Mesendoderm (in vitro differentiated cells): ENCODE data around the gene CCRL2.

Experiments
- DNase-seq: peaks from one replicate; pipeline ENCODE4 v3.0.0; 2013
- H2AK5ac ChIP-seq: 2 replicates; pipeline ENCODE4 v1.6.1; 2013; ENCODE audit warnings: low read length, inconsistent platforms
- H2BK120ac ChIP-seq: 2 replicates; pipeline ENCODE4 v1.6.1; 2013; ENCODE audit warnings: low read depth, mild to moderate bottlenecking, low read length, moderate library complexity, mixed read lengths
- H2BK15ac ChIP-seq: replicated peaks from 2 replicates; pipeline ENCODE4 v1.6.1; 2013; ENCODE audit warnings: low read depth, mild to moderate bottlenecking, moderate library complexity
- H2BK5ac ChIP-seq: 2 replicates; pipeline ENCODE4 v1.6.1; 2013; ENCODE audit warnings: low read length, inconsistent platforms
- H3K18ac ChIP-seq: 2 replicates; pipeline ENCODE4 v1.6.1; 2013; ENCODE audit warnings: mild to moderate bottlenecking, low read length, mixed read lengths
- H3K23ac ChIP-seq: one replicate; pipeline ENCODE4 v1.6.1; 2013; ENCODE audit warnings: low read length
- H3K27ac ChIP-seq: 2 replicates; pipeline ENCODE4 v1.5.1; 2013; ENCODE audit warnings: low read depth, mild to moderate bottlenecking, inconsistent platforms, low read length, moderate library complexity
- H3K27me3 ChIP-seq: 2 replicates; pipeline ENCODE4 v1.6.1; 2013; ENCODE audit warnings: low read length, control low read depth, mild to moderate bottlenecking, inconsistent platforms; ENCODE audit not compliant: insufficient read depth, poor library complexity
- H3K36me3 ChIP-seq: 2 replicates; pipeline ENCODE4 v1.6.1; 2013; ENCODE audit warnings: low read length, inconsistent platforms; ENCODE audit not compliant: control insufficient read depth, insufficient read depth
- H3K4ac ChIP-seq: one replicate; pipeline ENCODE4 v1.6.1; 2013; ENCODE audit warnings: low read depth, mild to moderate bottlenecking, low read length, moderate library complexity
- H3K4me1 ChIP-seq: 2 replicates; pipeline ENCODE4 v1.6.1; 2013; ENCODE audit warnings: low read depth, low read length, inconsistent platforms; ENCODE audit not compliant: control insufficient read depth
- H3K4me2 ChIP-seq: 2 replicates; pipeline ENCODE4 v1.6.1; 2013; ENCODE audit warnings: low read length
- H3K4me3 ChIP-seq: 2 replicates; pipeline ENCODE4 v1.5.1; 2013; ENCODE audit warnings: mild to moderate bottlenecking, low read length
- H3K56ac ChIP-seq: one replicate; pipeline ENCODE4 v1.6.1; 2013; ENCODE audit warnings: low read length
- H3K79me1 ChIP-seq: 2 replicates; pipeline ENCODE4 v1.6.1; 2013; ENCODE audit warnings: low read length, inconsistent platforms
- H3K79me2 ChIP-seq: 2 replicates; pipeline ENCODE4 v1.6.1; 2013; ENCODE audit warnings: mild to moderate bottlenecking, low read length; ENCODE audit not compliant: control insufficient read depth, insufficient read depth
- H3K9ac ChIP-seq: 2 replicates; pipeline ENCODE4 v1.6.1; 2013; ENCODE audit warnings: low read length, inconsistent platforms
- H4K5ac ChIP-seq: one replicate; pipeline ENCODE4 v1.6.1; 2013; ENCODE audit warnings: low read length
- H4K8ac ChIP-seq: one replicate; pipeline ENCODE4 v1.6.1; 2013; ENCODE audit warnings: low read depth, mild to moderate bottlenecking, control low read depth, low read length, moderate library complexity
- WGBS: extraction: QIAGEN DNeasy Blood & Tissue Kit; methylation state at CpG from one replicate; pipeline ENCODE4 v1.1.7; 2013; ENCODE audit warnings: low lambda C conversion rate, missing lambda C conversion rate; ENCODE audit not compliant: insufficient coverage; ENCODE audit errors: extremely low coverage; 5-methylcytosine and 5-hydroxymethylcytosine counted together

Gene CCRL2

GRCh38 chr3:46370839-46371518, 36.1 kb upstream of the CCRL2 start, which contains the start of gene CCR5:
CCR5 (plus strand) TSS chr3:46370946; CDS start chr3:46372903, 1,957 bp downstream.
- no peak within 1 kb of the TSS for H3K9ac ChIP-seq
- no CpG with 5 or more reads among the region's 5 CpGs for WGBS
- H3K27ac ChIP-seq, result no peak within 1 kb of the TSS
- H3K18ac ChIP-seq, result no peak within 1 kb of the TSS
- DNase-seq, result no peak
- no peaks in the 10 kb centered on the region for H3K79me1 ChIP-seq
- no peak within 1 kb of the TSS for H2BK15ac ChIP-seq
- no peak within 1 kb of the TSS for H3K4me2 ChIP-seq
- H3K4ac ChIP-seq, result no peak within 1 kb of the TSS
- no peaks in the 10 kb centered on the region for H3K36me3 ChIP-seq
- no peak within 1 kb of the TSS for H2BK120ac ChIP-seq
- H2AK5ac ChIP-seq, result no peak within 1 kb of the TSS
- H4K8ac ChIP-seq, result no peak within 1 kb of the TSS
- H3K4me3 ChIP-seq, result no peak within 1 kb of the TSS
- no peak within 1 kb of the TSS for H2BK5ac ChIP-seq
- H3K27me3 ChIP-seq, result no peaks in the 10 kb centered on the region
- no peaks in the 10 kb centered on the region for H3K79me2 ChIP-seq
- peaks cover 1% of the 10 kb centered on the region for H3K4me1 ChIP-seq
- no peak within 1 kb of the TSS for H4K5ac ChIP-seq
- no peak within 1 kb of the TSS for H3K23ac ChIP-seq
- no peak within 1 kb of the TSS for H3K56ac ChIP-seq

GRCh38 chr3:46371519-46372340, 35.3 kb upstream of the CCRL2 start:
- Histone ChIP-seq H3K79me2 (no peaks in the 10 kb centered on the region), H3K4me1 (peaks cover 1% of the 10 kb centered on the region), H3K4me3 (no peak overlapping the region), H3K27ac (no peak overlapping the region), H2BK120ac (no peak overlapping the region), H3K4me2 (no peak overlapping the region), H3K18ac (no peak overlapping the region), H3K9ac (no peak overlapping the region), H3K27me3 (no peaks in the 10 kb centered on the region), H2BK5ac (no peak overlapping the region), H2BK15ac (no peak overlapping the region), H3K79me1 (no peaks in the 10 kb centered on the region), H3K4ac (no peak overlapping the region), H3K56ac (no peak overlapping the region), H2AK5ac (no peak overlapping the region), H4K8ac (no peak overlapping the region), H3K23ac (no peak overlapping the region), H4K5ac (no peak overlapping the region), H3K36me3 (no peaks in the 10 kb centered on the region)
- WGBS, result no CpG with 5 or more reads among the region's 10 CpGs
- no peak for DNase-seq

- H3K36me3 ChIP-seq, result no peaks in the 10 kb centered on the region
- no peak overlapping the region for H3K9ac ChIP-seq
- no peak overlapping the region for H3K4me3 ChIP-seq
- no peak overlapping the region for H3K23ac ChIP-seq
- no peak overlapping the region for H2BK120ac ChIP-seq
- no peak overlapping the region for H3K4me2 ChIP-seq
- H3K79me1 ChIP-seq, result no peaks in the 10 kb centered on the region
- H4K5ac ChIP-seq, result no peak overlapping the region
- H3K27me3 ChIP-seq, result no peaks in the 10 kb centered on the region
- H2BK5ac ChIP-seq, result no peak overlapping the region
- peak; percentile 51 for DNase-seq
- no peak overlapping the region for H4K8ac ChIP-seq
- peaks cover 1% of the 10 kb centered on the region for H3K4me1 ChIP-seq
- no peak overlapping the region for H3K4ac ChIP-seq
- no peak overlapping the region for H2BK15ac ChIP-seq
- H3K18ac ChIP-seq, result no peak overlapping the region
- no peak overlapping the region for H2AK5ac ChIP-seq
- WGBS, result no CpG with 5 or more reads among the region's 9 CpGs
- no peaks in the 10 kb centered on the region for H3K79me2 ChIP-seq
- H3K27ac ChIP-seq, result no peak overlapping the region
- no peak overlapping the region for H3K56ac ChIP-seq
These were observed 34.3 kb upstream of the CCRL2 start for GRCh38 chr3:46372492-46373359.

GRCh38 chr3:46374755-46375154, 32.3 kb upstream of the CCRL2 start:
- Histone ChIP-seq H3K4ac (no peak overlapping the region), H3K27me3 (no peaks in the 10 kb centered on the region), H4K8ac (no peak overlapping the region), H2AK5ac (no peak overlapping the region), H3K56ac (no peak overlapping the region), H3K79me2 (no peaks in the 10 kb centered on the region), H2BK120ac (no peak overlapping the region), H3K4me3 (no peak overlapping the region), H3K18ac (no peak overlapping the region), H3K79me1 (no peaks in the 10 kb centered on the region), H3K4me1 (peaks cover under 1% of the 10 kb centered on the region), H2BK5ac (no peak overlapping the region), H3K36me3 (no peaks in the 10 kb centered on the region), H3K9ac (no peak overlapping the region), H3K4me2 (no peak overlapping the region), H3K27ac (no peak overlapping the region), H3K23ac (no peak overlapping the region), H2BK15ac (no peak overlapping the region), H4K5ac (no peak overlapping the region)
- no peak for DNase-seq
- no CpG with 5 or more reads among the region's 3 CpGs for WGBS

GRCh38 chr3:46375218-46375617, 31.8 kb upstream of the CCRL2 start:
- H3K4me3 ChIP-seq, result no peak overlapping the region
- no peak for DNase-seq
- no peak overlapping the region for H3K27ac ChIP-seq
- no peak overlapping the region for H2AK5ac ChIP-seq
- H4K8ac ChIP-seq, result no peak overlapping the region
- H3K56ac ChIP-seq, result no peak overlapping the region
- H2BK15ac ChIP-seq, result no peak overlapping the region
- no peaks in the 10 kb centered on the region for H3K79me2 ChIP-seq
- no peak overlapping the region for H3K23ac ChIP-seq
- no peak overlapping the region for H3K4me2 ChIP-seq
- no peaks in the 10 kb centered on the region for H3K27me3 ChIP-seq
- WGBS, result no CpG with 5 or more reads among the region's 2 CpGs
- peaks cover 4% of the 10 kb centered on the region for H3K4me1 ChIP-seq
- H2BK120ac ChIP-seq, result no peak overlapping the region
- H3K9ac ChIP-seq, result no peak overlapping the region
- H4K5ac ChIP-seq, result no peak overlapping the region
- H2BK5ac ChIP-seq, result no peak overlapping the region
- H3K4ac ChIP-seq, result no peak overlapping the region
- H3K18ac ChIP-seq, result no peak overlapping the region
- no peaks in the 10 kb centered on the region for H3K36me3 ChIP-seq
- no peaks in the 10 kb centered on the region for H3K79me1 ChIP-seq
